Body of pancreas (tissue), 4 donors: ENCODE measurements around the gene MTREX.

Experiments used
- CTCF ChIP-seq, 7 experiments: fragments of 450-650 bp in 4 of 7; fragments of 200-600 bp in 3 of 7; sonication (generic) in 3 of 7; IDR thresholded peaks; one replicate each; pipeline ENCODE4 v1.5.1; 2016 to 2019; ENCODE audit warnings: antibody characterized with exemption in 7 of 7
- POLR2A ChIP-seq, 3 donors: fragments of 450-650 bp; IDR thresholded peaks; one replicate each; pipeline ENCODE4 v1.6.1; 2016; ENCODE audit warnings: antibody characterized with exemption in 3 of 3, mild to moderate bottlenecking in 2 of 3

DNA sequence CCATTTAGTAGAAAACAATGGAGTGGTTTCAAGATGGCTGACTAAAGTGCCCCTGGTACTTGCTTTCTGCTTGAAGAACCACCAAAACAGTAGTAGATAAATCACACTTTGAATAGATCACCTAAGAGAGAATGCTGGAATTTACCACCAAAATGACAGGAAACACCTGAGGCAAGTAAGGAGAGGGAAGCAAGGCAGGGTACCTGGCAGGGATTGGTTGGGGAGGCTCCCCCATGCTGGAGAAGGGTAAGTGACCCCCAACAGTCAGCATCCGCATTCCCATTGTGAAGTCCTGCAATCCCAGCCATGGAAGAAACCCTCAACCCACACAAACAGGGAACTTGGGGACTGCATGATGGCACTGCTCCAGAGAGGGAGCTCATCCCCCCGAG is 121.4 kb downstream of the MTREX start:
- TF ChIP-seq CTCF (IDR thresholded peaks at IDR 0.05) (no peak), POLR2A (IDR thresholded peaks at IDR 0.05) (no peak)
